T follicular helper cell (primary cell): ENCODE measurements around the gene LYPD5.
"Not testable (repeated sequence)": the region's sequence is repeated elsewhere in the genome, so short reads cannot be mapped to it uniquely, and the experiment has no call there.

Experiments
- DNase-seq: peaks from one replicate; pipeline ENCODE4 v3.0.0-alpha.2; 2020; ENCODE audit warnings: low read depth
- total RNA-seq, 2 experiments: gene quantifications; one replicate each; lab custom pipeline; 2026; lab: John Stamatoyannopoulos, UW

LYPD5 gene
- total RNA-seq, result 0.26 to 0.66 reads per million in 2 experiments

GRCh38 chr19:43802216-43802951 is at the start of gene LYPD5:
LYPD5 (minus strand) TSS chr19:43802447; CDS start chr19:43802380, 67 bp downstream.
- DNase-seq, result no peak

GRCh38 chr19:43848821-43849220 is 46.6 kb upstream of the LYPD5 start:
- no peak for DNase-seq

- DNase-seq, result no peak
Measured at GRCh38 chr19:43847884-43848283, 45.6 kb upstream of the LYPD5 start.

GRCh38 chr19:43847246-43847645 is 45.0 kb upstream of the LYPD5 start:
- no peak for DNase-seq

GRCh38 chr19:43842007-43842406 is 39.8 kb upstream of the LYPD5 start:
- DNase-seq, result no peak

GRCh38 chr19:43839139-43839538 is 36.9 kb upstream of the LYPD5 start:
- DNase-seq, result no peak

- peak; percentile 72 for DNase-seq
Measured at GRCh38 chr19:43826787-43827754, 24.8 kb upstream of the LYPD5 start, which contains the start of gene ZNF283. ZNF283 (plus strand) TSS chr19:43827321; CDS start chr19:43833505, 6,184 bp downstream.

GRCh38 chr19:43824572-43824971 is 22.3 kb upstream of the LYPD5 start:
- DNase-seq, result not testable (repeated sequence)

GRCh38 chr19:43823856-43824255 is 21.6 kb upstream of the LYPD5 start:
- DNase-seq, result not testable (repeated sequence)

GRCh38 chr19:43820884-43821215 is 18.6 kb upstream of the LYPD5 start:
- no peak for DNase-seq

- no peak for DNase-seq
Measured at GRCh38 chr19:43820098-43820883, 18.0 kb upstream of the LYPD5 start.

- no peak for DNase-seq
Measured at GRCh38 chr19:43818500-43818899, 16.3 kb upstream of the LYPD5 start.

- not testable (repeated sequence) for DNase-seq
Measured at GRCh38 chr19:43817454-43817853, 15.2 kb upstream of the LYPD5 start.

GRCh38 chr19:43814663-43815352 is 12.6 kb upstream of the LYPD5 start:
- DNase-seq, result no peak

GRCh38 chr19:43812688-43813087 is 10.4 kb upstream of the LYPD5 start:
- no peak for DNase-seq

GRCh38 chr19:43812259-43812658 is 10.0 kb upstream of the LYPD5 start:
- no peak for DNase-seq

GRCh38 chr19:43811837-43812236 is 9.6 kb upstream of the LYPD5 start:
- no peak for DNase-seq

GRCh38 chr19:43809762-43810696 is 7.8 kb upstream of the LYPD5 start:
- no peak for DNase-seq

GRCh38 chr19:43807651-43808050 is 5.4 kb upstream of the LYPD5 start:
- DNase-seq, result no peak

- DNase-seq, result no peak
Measured at GRCh38 chr19:43806848-43807247, 4.6 kb upstream of the LYPD5 start.
